Stomach (tissue), 19 donors: ENCODE results near the gene UBA5. TPM values are rescaled to one million over a fixed set of nuclear protein-coding genes. Genes with fewer than 3 reads are reported as not detected.
"Not testable (repeated sequence)": the region's sequence is repeated elsewhere in the genome, so short reads cannot be mapped to it uniquely, and the experiment has no call there.

ENCODE experiments used
- DNase-seq, 2 donors: peaks; one replicate each; pipeline versions ENCODE4 v3.0.0 to v3.0.0-alpha.2; 2013 to 2019
- H3K27ac ChIP-seq, 5 donors: fragments of 200-600 bp in 4 of 5; sonication (generic) in 4 of 5; one replicate each; pipeline ENCODE4 v1.5.1; 2013 to 2019; ENCODE audit warnings: mild to moderate bottlenecking in 1 of 5, moderate library complexity in 1 of 5
- H3K27me3 ChIP-seq, 3 donors: fragments of 200-600 bp; sonication (generic); one replicate each; pipeline ENCODE4 v1.5.1; 2017 to 2019; ENCODE audit warnings: mixed run types in 1 of 3
- H3K36me3 ChIP-seq, 4 donors: fragments of 200-600 bp; sonication (generic); 1 replicate in 3 of 4; 2 replicates in 1 of 4; pipeline ENCODE4 v1.5.1; 2016 to 2019
- H3K4me1 ChIP-seq, 4 donors: fragments of 200-600 bp; sonication (generic); one replicate each; pipeline ENCODE4 v1.5.1; 2016 to 2019
- H3K4me3 ChIP-seq, 4 donors: fragments of 200-600 bp; sonication (generic) in 3 of 4; one replicate each; pipeline ENCODE4 v1.5.1; 2016 to 2019; ENCODE audit warnings: mild to moderate bottlenecking in 1 of 4
- H3K9me3 ChIP-seq, 4 donors: fragments of 200-600 bp; sonication (generic); one replicate each; pipeline ENCODE4 v1.5.1; 2016 to 2019
- EP300 ChIP-seq: sonication (generic); formaldehyde crosslinking; IDR thresholded peaks from one replicate; pipeline ENCODE4 v1.6.1; 2017; ENCODE audit warnings: antibody characterized with exemption
- POLR2A ChIP-seq, 4 donors: fragments of 450-650 bp; IDR thresholded peaks; one replicate each; pipeline ENCODE4 v1.6.1; 2016; ENCODE audit warnings: antibody characterized with exemption in 4 of 4, control low read depth in 2 of 4, mild to moderate bottlenecking in 1 of 4, moderate library complexity in 1 of 4
- POLR2AphosphoS5 ChIP-seq, 3 donors: sonication (generic); formaldehyde crosslinking; IDR thresholded peaks; one replicate each; pipeline ENCODE4 v1.6.1; 2016; ENCODE audit warnings: antibody characterized with exemption in 3 of 3
- WGBS, 5 donors: extraction: QIAGEN DNeasy Blood & Tissue Kit in 3 of 5; methylation state at CpG; one replicate each; pipeline versions ENCODE4 v1.1.5 to v1.1.7; 2013 to 2018; 5-methylcytosine and 5-hydroxymethylcytosine counted together
- intact Hi-C: fragments of 100-400 bp; cut with DNase I; formaldehyde crosslinking; loops from one replicate; pipeline ENCODE4 v1.15.1; 2023; ENCODE audit warnings: low total_unique reads
- long read RNA-seq, 10 donors: transcript quantifications; one replicate each; lab custom pipeline, GENCODE V29; 2026
- polyA plus RNA-seq, 3 donors: library from polyadenylated mRNA; stranded (reverse); fragments of 200-250 nt; gene quantifications; one replicate each; pipeline ENCODE4 v1.2.3, GENCODE V29; 2013
- total RNA-seq, 5 donors: library from RNA; depleted of rRNA; stranded (reverse); fragments of >200 nt; gene quantifications; one replicate each; pipeline versions ENCODE4 v1.1.0 to v1.2.3, GENCODE V29; 2014 to 2016
- TF ChIP-seq, protein P1 (sequence below), 7 experiments: fragments of 450-650 bp in 4 of 7; fragments of 200-600 bp in 3 of 7; sonication (generic) in 3 of 7; IDR thresholded peaks; one replicate each; pipeline ENCODE4 v1.5.1; 2016 to 2019; ENCODE audit warnings: antibody characterized with exemption in 7 of 7, control low read depth in 2 of 7, mild to moderate bottlenecking in 1 of 7
- donor health status: healthy with polysubstance abuse.
- donor health status: Bipolar disorder and iron deficiency.
- donor health status: healthy.

The UBA5 gene
- total RNA-seq (10 to 100 TPM; 33.9 to 88.7 (median 72.7) TPM), polyA plus RNA-seq (10 to 100 TPM; 20.2 to 37.9 (median 31.6) TPM)
- long read RNA-seq, donor 1, partial matches to known transcripts, result 6 of 10 reads
- long read RNA-seq, donor 1, other reads (novel, unspliced or antisense), result 0 of 10 reads
- long read RNA-seq, donor 2, transcript UBA5-202 (12 exons, 3,705 nt), result major isoform, 6 of 15 reads
- long read RNA-seq, donor 2, partial matches to known transcripts, result 8 of 15 reads
- long read RNA-seq, donor 2, other reads (novel, unspliced or antisense), result 0 of 15 reads
- long read RNA-seq, donor 3, partial matches to known transcripts, result 7 of 9 reads
- long read RNA-seq, donor 3, other reads (novel, unspliced or antisense), result 0 of 9 reads
- long read RNA-seq, donor 4, result 0 reads
- long read RNA-seq, donor 5, transcript UBA5-202 (12 exons, 3,705 nt), result major isoform, 6 of 7 reads
- long read RNA-seq, donor 5, partial matches to known transcripts, result 0 of 7 reads
- long read RNA-seq, donor 5, other reads (novel, unspliced or antisense), result 0 of 7 reads
- long read RNA-seq, donor 6, result 0 reads
- long read RNA-seq, donor 7, partial matches to known transcripts, result 9 of 13 reads
- long read RNA-seq, donor 7, other reads (novel, unspliced or antisense), result 0 of 13 reads
- long read RNA-seq, donor 8, partial matches to known transcripts, result 6 of 10 reads
- long read RNA-seq, donor 8, other reads (novel, unspliced or antisense), result 0 of 10 reads
- long read RNA-seq, donor 9, partial matches to known transcripts, result 0 of 3 reads
- long read RNA-seq, donor 9, other reads (novel, unspliced or antisense), result 0 of 3 reads
- long read RNA-seq, donor 10, partial matches to known transcripts, result 5 of 9 reads
- long read RNA-seq, donor 10, other reads (novel, unspliced or antisense), result 0 of 9 reads

- Histone ChIP-seq H3K36me3 (no peaks in the 10 kb centered on the region), H3K27me3 (no peaks in the 10 kb centered on the region), H3K9me3 (no peaks in the 10 kb centered on the region), H3K27ac (peak within 1 kb of the TSS; percentile 87 to 95 (median 93)), H3K4me3 (peak within 1 kb of the TSS; percentile 63 to 91 (median 84)), H3K4me1 (peaks cover 21 to 64% (median 44%) of the 10 kb centered on the region in 4 donors)
- TF ChIP-seq POLR2AphosphoS5 (IDR thresholded peaks at IDR 0.05) (peak in 1 of 3 donors; percentile 39), POLR2A (IDR thresholded peaks at IDR 0.05) (no peak), EP300 (no peak)
- TF ChIP-seq, protein P1, sequence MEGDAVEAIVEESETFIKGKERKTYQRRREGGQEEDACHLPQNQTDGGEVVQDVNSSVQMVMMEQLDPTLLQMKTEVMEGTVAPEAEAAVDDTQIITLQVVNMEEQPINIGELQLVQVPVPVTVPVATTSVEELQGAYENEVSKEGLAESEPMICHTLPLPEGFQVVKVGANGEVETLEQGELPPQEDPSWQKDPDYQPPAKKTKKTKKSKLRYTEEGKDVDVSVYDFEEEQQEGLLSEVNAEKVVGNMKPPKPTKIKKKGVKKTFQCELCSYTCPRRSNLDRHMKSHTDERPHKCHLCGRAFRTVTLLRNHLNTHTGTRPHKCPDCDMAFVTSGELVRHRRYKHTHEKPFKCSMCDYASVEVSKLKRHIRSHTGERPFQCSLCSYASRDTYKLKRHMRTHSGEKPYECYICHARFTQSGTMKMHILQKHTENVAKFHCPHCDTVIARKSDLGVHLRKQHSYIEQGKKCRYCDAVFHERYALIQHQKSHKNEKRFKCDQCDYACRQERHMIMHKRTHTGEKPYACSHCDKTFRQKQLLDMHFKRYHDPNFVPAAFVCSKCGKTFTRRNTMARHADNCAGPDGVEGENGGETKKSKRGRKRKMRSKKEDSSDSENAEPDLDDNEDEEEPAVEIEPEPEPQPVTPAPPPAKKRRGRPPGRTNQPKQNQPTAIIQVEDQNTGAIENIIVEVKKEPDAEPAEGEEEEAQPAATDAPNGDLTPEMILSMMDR (IDR thresholded peaks at IDR 0.05), result no peak
- peak; percentile 69 to 88 for DNase-seq
- WGBS, 5 donors, result 0% methylated on average over 38 to 64 of the region's 64 CpGs
- intact Hi-C loops, result no loop called here
These were observed at the start of gene UBA5 for GRCh38 chr3:132660052-132660810. TSS of gene UBA5 (plus strand) at chr3:132660329. CDS start at chr3:132660538, 209 bp downstream.

DNA sequence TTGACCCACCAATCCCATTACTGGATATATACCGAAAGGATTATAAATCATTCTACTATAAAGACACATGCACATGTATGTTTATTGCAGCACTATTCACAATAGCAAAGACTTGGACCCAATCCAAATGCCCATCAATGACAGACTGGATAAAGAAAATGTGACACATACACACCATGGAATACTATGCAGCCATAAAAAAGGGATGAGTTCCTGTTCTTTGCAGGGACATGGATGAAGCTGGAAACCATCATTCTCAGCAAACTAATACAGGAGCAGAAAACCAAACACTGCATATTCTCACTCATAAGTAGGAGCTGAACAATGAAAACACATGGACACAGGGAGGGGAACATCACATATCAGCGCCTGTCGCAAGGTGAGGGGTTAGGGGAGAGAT is 44.8 kb upstream of the UBA5 start:
- H3K27ac ChIP-seq, H3K4me1 ChIP-seq, intact Hi-C loops, H3K4me3 ChIP-seq, DNase-seq, H3K9me3 ChIP-seq, H3K27me3 ChIP-seq: not testable (repeated sequence)
- peaks cover 0 to 34% (median 15%) of the 10 kb centered on the region in 4 donors for H3K36me3 ChIP-seq
- WGBS, 5 donors, result 96 to 100% (median 98%) methylated on average over 3 of the region's 3 CpGs

GRCh38 chr3:132615881-132616280 is 44.2 kb upstream of the UBA5 start:
- no peak for TF ChIP-seq POLR2A (IDR thresholded peaks at IDR 0.05)
- TF ChIP-seq, protein P1 (IDR thresholded peaks at IDR 0.05), result no peak
- TF ChIP-seq EP300, result no peak
- no peak for TF ChIP-seq POLR2AphosphoS5 (IDR thresholded peaks at IDR 0.05)
- 64 to 75% (median 73%) methylated on average over 3 of the region's 3 CpGs for WGBS, 5 donors
- Histone ChIP-seq H3K4me3 (no peak overlapping the region), H3K9me3 (peaks cover 0 to 4% (median 2%) of the 10 kb centered on the region in 4 donors), H3K27ac (no peak overlapping the region), H3K4me1 (no peaks in the 10 kb centered on the region), H3K36me3 (peaks cover 0 to 38% (median 18%) of the 10 kb centered on the region in 4 donors), H3K27me3 (no peaks in the 10 kb centered on the region)
- intact Hi-C loops, result no loop called here
- no peak for DNase-seq

- Histone ChIP-seq H3K9me3 (peaks cover 0 to 4% (median 2%) of the 10 kb centered on the region in 4 donors), H3K27me3 (no peaks in the 10 kb centered on the region), H3K4me1 (no peaks in the 10 kb centered on the region), H3K27ac (no peak overlapping the region), H3K4me3 (no peak overlapping the region), H3K36me3 (peaks cover 0 to 42% (median 24%) of the 10 kb centered on the region in 4 donors)
- WGBS, 5 donors, result 47 to 78% (median 59%) methylated on average over 1 of the region's 1 CpG
- intact Hi-C loops, result no loop called here
- no peak for DNase-seq
- TF ChIP-seq, protein P1 (IDR thresholded peaks at IDR 0.05), result no peak
- no peak for TF ChIP-seq EP300
- no peak for TF ChIP-seq POLR2AphosphoS5 (IDR thresholded peaks at IDR 0.05)
- no peak for TF ChIP-seq POLR2A (IDR thresholded peaks at IDR 0.05)
These were observed 43.3 kb upstream of the UBA5 start for GRCh38 chr3:132616780-132617179.
